Osteoblast (primary cell): ENCODE data around the gene USF2. TPM values are rescaled to one million over a fixed set of nuclear protein-coding genes. Genes with fewer than 3 reads are reported as not detected.

ENCODE experiments used
- DNase-seq: peaks from one replicate; pipeline ENCODE4 v3.0.0; 2011; ENCODE audit warnings: low spot score, mixed read lengths; ENCODE audit not compliant: insufficient read length; ENCODE audit errors: missing footprints
- H2AFZ ChIP-seq: 2 replicates; pipeline ENCODE4 v1.6.0; 2011; ENCODE audit warnings: mild to moderate bottlenecking, low read length
- H3K27ac ChIP-seq: 2 replicates; pipeline ENCODE4 v1.5.1; 2011; ENCODE audit warnings: mild to moderate bottlenecking, low read depth, low read length, moderate library complexity
- H3K27me3 ChIP-seq: 2 replicates; pipeline ENCODE4 v1.6.0; 2012; ENCODE audit warnings: mild to moderate bottlenecking, control low read depth, inconsistent platforms, low read length, moderate library complexity; ENCODE audit not compliant: insufficient read depth
- H3K36me3 ChIP-seq: 2 replicates; pipeline ENCODE4 v1.5.1; 2011; ENCODE audit warnings: mild to moderate bottlenecking, low read length, control low read depth, moderate library complexity; ENCODE audit not compliant: insufficient read depth
- H3K4me1 ChIP-seq: 2 replicates; pipeline ENCODE4 v1.5.1; 2011; ENCODE audit warnings: mild to moderate bottlenecking, low read length, control low read depth, moderate library complexity; ENCODE audit not compliant: insufficient read depth
- H3K4me2 ChIP-seq: 2 replicates; pipeline ENCODE4 v1.6.0; 2011; ENCODE audit warnings: mild to moderate bottlenecking, low read length; ENCODE audit not compliant: insufficient read depth
- H3K4me3 ChIP-seq: fragments of 200-600 bp; sonication (generic); 3 replicates; pipeline ENCODE4 v1.5.1; 2012; ENCODE audit warnings: mild to moderate bottlenecking, low read length, inconsistent platforms; ENCODE audit not compliant: insufficient read depth
- H3K79me2 ChIP-seq: 2 replicates; pipeline ENCODE4 v1.6.0; 2012; ENCODE audit warnings: mild to moderate bottlenecking, low read length, control low read depth, inconsistent platforms; ENCODE audit not compliant: insufficient read depth
- H3K9me3 ChIP-seq: 2 replicates; pipeline ENCODE4 v1.5.1; 2011; ENCODE audit warnings: low read depth, low read length, control low read depth
- H4K20me1 ChIP-seq: 2 replicates; pipeline ENCODE4 v1.6.0; 2012; ENCODE audit warnings: mild to moderate bottlenecking, low read length, control low read depth; ENCODE audit not compliant: insufficient read depth
- CTCF ChIP-seq: IDR thresholded peaks from 2 replicates; pipeline ENCODE4 v1.5.1; 2011; ENCODE audit warnings: mild to moderate bottlenecking, low read depth, low read length, moderate library complexity; ENCODE audit errors: extremely low read depth
- total RNA-seq: library from RNA; depleted of rRNA; stranded (reverse); fragments of >200 nt; gene quantifications from 2 replicates; pipeline ENCODE4 v1.2.3, GENCODE V29; 2012

Gene USF2
- total RNA-seq, 1 donor: 66.2 TPM

GRCh38 chr19:35302446-35302845 is 33.7 kb downstream of the USF2 start:
- no peaks in the 10 kb centered on the region for H3K4me1 ChIP-seq
- DNase-seq: peak; percentile 75
- no peaks in the 10 kb centered on the region for H4K20me1 ChIP-seq
- no peak overlapping the region for H2AFZ ChIP-seq
- no peaks in the 10 kb centered on the region for H3K36me3 ChIP-seq
- no peak overlapping the region for H3K4me2 ChIP-seq
- no peak overlapping the region for H3K27ac ChIP-seq
- no peaks in the 10 kb centered on the region for H3K27me3 ChIP-seq
- no peaks in the 10 kb centered on the region for H3K79me2 ChIP-seq
- no peak overlapping the region for H3K4me3 ChIP-seq
- no peak for TF ChIP-seq CTCF
- no peaks in the 10 kb centered on the region for H3K9me3 ChIP-seq

GRCh38 chr19:35303357-35303915 is 34.7 kb downstream of the USF2 start:
- H3K4me1 ChIP-seq: no peaks in the 10 kb centered on the region
- no peak overlapping the region for H3K4me3 ChIP-seq
- no peak overlapping the region for H2AFZ ChIP-seq
- no peak for TF ChIP-seq CTCF
- H3K27me3 ChIP-seq: no peaks in the 10 kb centered on the region
- no peaks in the 10 kb centered on the region for H3K36me3 ChIP-seq
- H3K79me2 ChIP-seq: no peaks in the 10 kb centered on the region
- H3K27ac ChIP-seq: no peak overlapping the region
- DNase-seq: peak; percentile 68
- H3K4me2 ChIP-seq: no peak overlapping the region
- H3K9me3 ChIP-seq: no peaks in the 10 kb centered on the region
- H4K20me1 ChIP-seq: no peaks in the 10 kb centered on the region

- Histone ChIP-seq H2AFZ (no peak overlapping the region), H3K79me2 (no peaks in the 10 kb centered on the region), H3K27ac (no peak overlapping the region), H3K9me3 (no peaks in the 10 kb centered on the region), H3K36me3 (no peaks in the 10 kb centered on the region), H3K4me3 (no peak overlapping the region), H3K27me3 (no peaks in the 10 kb centered on the region), H4K20me1 (no peaks in the 10 kb centered on the region), H3K4me2 (no peak overlapping the region), H3K4me1 (no peaks in the 10 kb centered on the region)
- no peak for TF ChIP-seq CTCF
- no peak for DNase-seq
These were observed 35.3 kb downstream of the USF2 start for GRCh38 chr19:35304036-35304435.

GRCh38 chr19:35305181-35305580 is 36.4 kb downstream of the USF2 start:
- Histone ChIP-seq H3K36me3 (no peaks in the 10 kb centered on the region), H3K27me3 (no peaks in the 10 kb centered on the region), H3K4me1 (no peaks in the 10 kb centered on the region), H3K27ac (no peak overlapping the region), H3K9me3 (no peaks in the 10 kb centered on the region), H3K79me2 (no peaks in the 10 kb centered on the region), H2AFZ (no peak overlapping the region), H4K20me1 (no peaks in the 10 kb centered on the region), H3K4me3 (no peak overlapping the region), H3K4me2 (no peak overlapping the region)
- DNase-seq: peak; percentile 76
- TF ChIP-seq CTCF: no peak
